ENCODE data around the gene ZNF521. TPM values are rescaled to one million over a fixed set of nuclear protein-coding genes. Genes with fewer than 3 reads are reported as not detected.

The ZNF521 gene
- total RNA-seq = 48.9 and 142 TPM in 2 replicates

DNA sequence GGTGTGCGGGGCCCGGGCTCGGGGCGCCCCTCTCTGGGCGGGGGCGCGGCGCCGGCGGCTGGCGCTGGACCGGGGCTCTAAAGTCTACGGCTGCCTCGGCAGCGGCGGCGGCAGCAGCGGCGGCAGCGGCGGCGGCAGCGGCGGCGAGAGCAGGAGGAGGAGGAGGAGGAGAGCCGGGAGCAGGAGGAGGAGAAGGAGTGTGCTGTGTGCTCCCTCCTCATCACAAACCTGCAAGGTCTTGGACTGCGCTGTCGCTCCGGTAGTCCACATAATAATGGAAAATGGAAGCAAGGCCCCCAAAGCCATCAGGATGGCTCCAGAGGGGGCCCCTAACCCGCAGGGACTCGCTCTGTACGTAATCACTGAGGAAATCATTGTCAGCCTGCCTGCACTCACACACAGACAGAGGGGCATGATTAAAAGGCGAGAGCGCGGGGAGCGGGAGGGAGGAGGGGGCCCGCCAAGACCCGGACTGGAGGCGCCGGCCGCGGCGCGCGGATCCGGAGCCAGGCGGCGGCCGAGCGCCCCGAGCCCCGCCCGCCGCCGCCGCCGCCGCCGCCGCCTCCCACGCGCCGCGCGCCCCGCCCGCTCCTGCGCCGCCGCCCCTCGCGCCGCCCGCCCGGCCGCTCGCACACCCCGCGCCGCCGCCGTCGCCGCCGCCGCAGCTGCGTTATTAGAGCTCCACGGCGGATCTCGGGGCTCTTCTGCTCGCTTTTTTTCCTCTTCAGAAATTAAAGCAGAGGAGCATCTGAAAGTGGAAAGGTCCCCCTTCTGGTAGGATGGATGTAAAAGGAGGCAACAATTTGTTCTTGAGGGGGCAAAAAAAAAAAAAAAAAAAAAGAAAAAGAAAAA is at the start of gene ZNF521:
TSS of gene ZNF521 (minus strand) at position 390 of the 852 bp plus-strand sequence. CDS start 1,220 bp downstream, outside the sequence.

